ENCODE data around the gene CFAP157.
"Not testable (repeated sequence)": the region's sequence is repeated elsewhere in the genome, so short reads cannot be mapped to it uniquely, and the experiment has no call there.

The CFAP157 gene

DNA sequence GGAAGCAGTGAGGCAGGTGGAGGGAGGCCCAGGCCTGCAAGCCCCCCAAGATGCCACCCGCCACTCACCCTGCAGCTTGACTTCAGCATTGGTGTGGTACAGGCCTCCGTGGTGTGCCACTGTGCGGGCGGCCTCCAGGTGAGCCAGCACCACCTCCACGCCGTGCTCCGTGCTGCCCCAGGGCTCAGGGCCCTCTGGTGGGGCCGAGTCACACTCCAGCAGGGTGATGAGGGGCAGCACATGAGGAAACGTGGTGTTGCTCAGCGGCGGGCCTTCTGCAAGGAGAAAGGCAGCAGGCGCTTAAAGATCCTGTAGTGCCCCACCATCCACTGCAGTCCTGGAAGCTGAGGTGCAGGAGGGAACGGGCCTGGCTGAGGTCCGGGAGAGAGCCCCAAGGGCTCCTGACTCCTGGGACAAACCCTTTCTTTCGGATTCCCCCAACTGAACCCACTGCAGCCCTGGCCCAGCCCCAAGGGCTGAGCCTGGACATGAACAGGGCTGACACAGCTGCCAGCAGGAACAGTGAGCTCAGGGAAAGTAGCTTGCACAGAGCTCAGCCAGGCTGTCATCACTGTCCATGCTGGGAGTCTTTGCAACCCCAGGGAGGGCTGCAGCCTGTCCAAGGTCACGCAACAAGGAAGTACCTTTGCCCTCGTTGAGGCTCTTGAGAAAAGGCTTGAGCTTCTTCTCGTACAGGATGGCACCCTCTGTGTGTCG is 33.0 kb downstream of the CFAP157 start:
- no peak for DNase-seq

DNA sequence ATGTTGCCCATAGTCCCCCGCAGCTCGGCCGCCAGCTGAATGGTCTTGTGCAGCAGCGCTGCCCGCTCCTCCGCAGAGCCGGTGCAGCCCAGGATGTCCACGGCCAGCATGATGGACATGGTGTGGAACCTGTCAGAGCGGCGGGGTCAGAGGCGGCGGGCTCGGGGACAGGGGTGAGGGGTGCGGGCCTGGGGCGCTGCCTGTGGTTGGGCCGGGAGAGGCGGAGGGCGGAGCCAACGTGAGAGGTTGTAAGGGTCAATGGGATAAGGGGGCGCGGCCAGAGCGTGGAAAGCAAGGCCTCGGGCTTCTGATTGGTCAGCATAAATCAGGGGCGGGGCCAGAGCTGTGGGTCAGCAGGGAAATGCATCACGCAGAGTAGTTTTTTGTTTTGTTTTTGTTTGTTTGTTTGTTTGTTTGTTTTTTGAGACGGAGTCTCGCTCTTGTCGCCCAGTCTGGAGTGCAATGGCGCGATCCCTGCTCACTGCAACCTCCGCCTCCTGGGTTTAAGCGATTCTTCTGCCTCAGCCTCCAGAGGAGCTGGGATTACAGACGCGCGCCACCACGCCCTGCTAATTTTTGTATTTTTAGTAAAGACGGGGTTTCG is 35.1 kb downstream of the CFAP157 start:
- no peak for DNase-seq

DNA sequence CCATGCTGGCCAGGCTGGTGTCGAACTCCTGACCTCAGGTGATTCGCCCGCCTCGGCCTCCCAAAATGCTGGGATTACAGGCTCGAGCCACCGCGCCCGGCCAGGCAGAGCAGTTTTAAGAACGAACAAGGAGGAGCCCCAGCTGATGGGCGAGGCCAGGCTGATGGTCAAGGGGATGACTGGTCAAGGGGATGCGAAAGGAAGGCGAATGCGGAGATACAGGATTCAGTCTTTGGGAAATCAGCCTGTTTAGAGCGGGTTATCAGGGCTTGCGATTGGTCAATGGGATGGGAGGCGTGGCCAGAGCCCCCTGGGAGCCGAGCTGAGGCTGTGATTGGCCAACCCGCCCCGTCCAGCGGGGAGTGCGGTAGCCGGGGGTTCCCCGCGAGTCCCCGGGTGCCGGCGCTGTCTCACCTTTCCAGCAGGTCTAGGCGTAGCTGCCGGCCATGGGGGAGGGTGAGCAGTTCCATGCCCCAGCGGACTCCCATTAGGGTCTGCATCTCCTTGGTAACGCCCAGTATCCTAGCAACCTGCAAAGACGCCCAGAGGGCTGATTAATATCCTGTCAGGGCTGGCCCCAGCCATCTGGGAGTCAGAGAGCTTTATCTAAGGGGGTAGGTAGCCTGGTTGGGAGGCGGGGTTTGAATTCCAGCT is 35.8 kb downstream of the CFAP157 start:
- no peak for DNase-seq

DNA sequence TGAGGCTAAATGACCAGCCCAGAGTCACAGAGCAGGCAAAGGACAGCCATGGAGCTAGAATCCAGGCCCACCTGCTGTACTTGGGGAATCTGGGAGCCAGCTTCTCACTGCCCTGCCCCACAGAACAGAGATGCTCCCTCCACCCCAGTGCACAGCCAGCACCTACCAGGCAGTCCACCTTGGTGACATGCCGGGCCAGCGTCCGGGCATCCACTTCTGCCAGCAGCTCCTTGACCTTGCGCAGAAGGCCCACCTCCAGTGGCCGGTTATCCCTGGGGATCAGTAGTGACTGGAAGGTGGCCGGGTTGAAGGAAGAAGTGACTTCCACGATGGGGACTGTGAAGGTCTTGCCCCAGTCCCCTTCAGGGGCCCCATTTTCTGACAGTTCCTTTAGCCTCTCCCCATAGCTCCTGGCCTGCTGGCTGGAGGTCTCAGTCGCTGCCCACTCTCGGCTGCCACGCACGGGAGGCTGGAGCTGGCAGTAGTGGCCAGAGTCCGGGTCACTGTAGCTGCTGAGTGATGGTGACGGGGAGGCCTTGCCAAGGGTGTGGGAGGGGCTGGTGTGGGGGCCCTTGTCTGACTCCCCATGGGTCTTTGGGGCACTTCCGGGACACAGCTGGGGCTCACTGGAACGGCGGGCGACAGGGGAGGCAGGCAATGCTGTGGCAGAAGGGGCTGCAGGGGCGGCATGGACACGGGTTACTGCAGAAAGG is 37.8 kb downstream of the CFAP157 start:
- DNase-seq = no peak

DNA sequence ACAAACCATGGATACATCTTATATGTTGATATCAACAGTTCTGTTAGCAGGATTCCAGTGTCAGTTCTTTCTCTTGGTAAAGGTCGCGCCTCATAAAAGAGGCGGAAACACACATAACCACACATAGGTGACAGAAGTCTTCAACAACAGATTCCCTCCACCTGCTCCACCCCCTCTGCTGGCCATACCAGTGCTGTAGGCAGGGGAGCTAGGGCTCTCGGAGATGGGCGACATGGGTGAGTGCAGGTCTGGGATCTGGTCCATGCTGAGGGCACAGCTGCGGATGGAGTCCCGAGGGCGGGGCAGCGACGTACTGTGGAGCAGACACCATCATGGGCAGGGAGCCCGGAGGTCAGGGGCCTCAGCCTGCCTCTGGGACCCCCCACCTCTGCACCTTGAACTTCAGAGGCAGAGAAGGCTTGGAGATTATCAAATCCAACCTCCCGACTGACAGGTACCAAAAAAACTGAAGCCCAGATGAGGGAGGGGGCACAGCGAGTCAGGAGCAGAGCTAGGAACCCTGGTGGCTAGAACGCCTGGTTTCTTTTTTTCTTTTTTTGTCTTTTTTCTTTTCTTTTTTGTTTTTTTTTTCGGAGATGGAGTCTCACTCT is 40.3 kb downstream of the CFAP157 start:
- DNase-seq = no peak

DNA sequence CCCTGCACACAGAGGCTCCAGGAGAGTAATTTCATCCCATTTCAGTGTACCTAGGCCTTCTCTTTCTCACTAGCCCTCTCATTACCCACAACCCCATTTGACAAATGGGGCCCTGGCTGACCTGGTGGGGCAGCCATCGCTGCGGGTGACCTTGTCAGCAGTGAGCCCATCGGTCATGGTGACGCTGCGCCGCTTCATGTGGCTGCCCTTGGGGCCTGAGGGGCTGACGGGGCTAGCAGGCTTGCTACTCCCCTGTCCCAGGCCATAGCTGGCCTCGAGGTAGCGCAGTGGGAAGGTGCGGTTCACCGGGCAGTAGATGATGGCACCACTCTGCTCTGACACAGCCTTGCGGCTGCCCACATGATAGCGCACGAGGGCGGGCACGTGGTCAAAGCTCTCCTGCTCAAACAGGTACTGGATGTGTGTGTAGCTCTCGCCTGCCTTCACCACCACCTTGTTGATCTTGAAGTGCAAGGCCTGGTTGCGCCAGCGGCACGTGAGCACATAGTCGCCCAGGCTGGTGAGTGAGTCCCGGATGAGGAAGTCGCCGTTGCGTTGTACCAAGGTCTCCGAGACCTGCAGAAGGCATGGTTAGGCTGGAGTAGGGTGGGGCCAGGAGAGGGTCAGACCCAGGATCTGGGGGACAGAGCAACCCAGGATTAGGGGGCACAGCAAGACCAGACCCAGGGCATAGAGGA is 42.5 kb downstream of the CFAP157 start:
- DNase-seq = no peak

DNA sequence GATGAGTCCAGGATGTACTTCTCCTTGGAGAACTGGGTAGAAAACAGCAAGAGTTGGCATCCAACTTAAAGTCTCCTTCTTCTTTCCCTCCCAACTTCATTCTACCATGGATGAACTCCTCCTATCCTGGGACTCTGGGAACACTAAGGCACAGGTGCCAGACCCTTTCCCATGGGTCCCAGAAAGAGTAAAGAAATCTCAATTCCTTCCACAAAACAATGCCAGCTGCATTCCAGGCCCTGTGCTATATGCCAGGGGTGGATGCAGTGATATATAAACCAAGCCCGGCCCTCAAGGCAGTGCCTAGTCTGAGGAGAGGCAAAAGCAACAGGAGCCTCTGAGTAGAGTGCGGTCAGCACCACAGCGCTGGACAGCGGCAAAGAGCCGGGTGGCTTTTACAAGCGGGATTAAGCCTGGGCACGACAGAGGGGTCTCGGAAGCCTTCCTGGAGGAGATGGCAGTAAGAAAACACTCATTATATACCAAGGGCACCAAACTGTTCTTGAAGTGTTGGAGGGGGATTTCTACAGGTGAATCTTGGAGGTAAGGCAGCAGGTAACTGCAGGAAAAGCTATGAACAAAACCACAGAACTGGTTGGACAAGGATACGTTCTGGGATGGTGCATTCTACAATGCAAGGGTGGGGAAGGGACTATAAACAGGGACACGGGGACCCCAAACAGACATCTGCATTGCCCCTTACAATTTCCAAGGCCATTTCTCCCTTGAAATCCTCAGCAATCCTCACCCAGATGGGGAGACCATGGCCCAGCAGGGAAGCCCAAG is 44.7 kb downstream of the CFAP157 start:
- DNase-seq = no peak

DNA sequence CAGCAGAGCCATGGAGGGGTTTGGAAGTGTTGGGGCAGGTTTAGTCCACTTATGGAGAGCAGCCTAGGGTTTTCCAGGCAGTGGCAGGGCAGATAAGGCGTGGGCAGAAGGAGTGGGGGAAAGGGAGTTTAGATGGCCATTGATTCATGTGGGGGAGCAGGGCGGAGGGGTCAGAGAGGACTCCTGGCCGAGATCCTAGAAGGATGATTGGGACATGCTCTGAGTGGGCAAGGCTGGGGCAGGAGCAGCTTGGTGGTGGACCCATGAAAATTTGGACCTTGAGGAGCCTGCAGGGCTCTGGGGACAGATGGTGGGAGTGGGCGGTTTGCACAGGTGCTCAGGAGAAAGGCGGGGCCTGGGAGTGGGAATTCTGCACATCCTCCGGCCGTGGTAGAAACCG is 46.4 kb downstream of the CFAP157 start:
- DNase-seq = no peak

DNA sequence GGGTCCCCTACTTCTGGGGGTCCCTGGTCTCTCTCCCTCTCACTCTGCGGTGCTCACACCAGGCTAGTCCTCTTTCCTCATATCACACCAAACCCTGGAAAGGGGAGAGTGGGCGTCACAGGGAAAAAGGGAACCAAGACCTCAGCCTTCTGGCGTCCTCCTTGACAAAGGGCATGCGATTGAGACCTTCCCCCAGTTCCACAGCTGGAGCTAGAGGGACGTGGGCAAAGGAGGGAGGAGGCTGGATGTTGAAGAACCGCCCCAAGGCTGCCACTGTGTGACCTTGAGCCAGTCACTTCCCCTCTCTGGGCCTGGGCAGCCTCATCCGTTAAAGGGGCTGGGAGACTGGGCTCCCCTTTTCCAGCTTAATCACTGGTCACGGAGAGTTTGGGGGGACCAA is 46.8 kb downstream of the CFAP157 start:
- DNase-seq = no peak

DNA sequence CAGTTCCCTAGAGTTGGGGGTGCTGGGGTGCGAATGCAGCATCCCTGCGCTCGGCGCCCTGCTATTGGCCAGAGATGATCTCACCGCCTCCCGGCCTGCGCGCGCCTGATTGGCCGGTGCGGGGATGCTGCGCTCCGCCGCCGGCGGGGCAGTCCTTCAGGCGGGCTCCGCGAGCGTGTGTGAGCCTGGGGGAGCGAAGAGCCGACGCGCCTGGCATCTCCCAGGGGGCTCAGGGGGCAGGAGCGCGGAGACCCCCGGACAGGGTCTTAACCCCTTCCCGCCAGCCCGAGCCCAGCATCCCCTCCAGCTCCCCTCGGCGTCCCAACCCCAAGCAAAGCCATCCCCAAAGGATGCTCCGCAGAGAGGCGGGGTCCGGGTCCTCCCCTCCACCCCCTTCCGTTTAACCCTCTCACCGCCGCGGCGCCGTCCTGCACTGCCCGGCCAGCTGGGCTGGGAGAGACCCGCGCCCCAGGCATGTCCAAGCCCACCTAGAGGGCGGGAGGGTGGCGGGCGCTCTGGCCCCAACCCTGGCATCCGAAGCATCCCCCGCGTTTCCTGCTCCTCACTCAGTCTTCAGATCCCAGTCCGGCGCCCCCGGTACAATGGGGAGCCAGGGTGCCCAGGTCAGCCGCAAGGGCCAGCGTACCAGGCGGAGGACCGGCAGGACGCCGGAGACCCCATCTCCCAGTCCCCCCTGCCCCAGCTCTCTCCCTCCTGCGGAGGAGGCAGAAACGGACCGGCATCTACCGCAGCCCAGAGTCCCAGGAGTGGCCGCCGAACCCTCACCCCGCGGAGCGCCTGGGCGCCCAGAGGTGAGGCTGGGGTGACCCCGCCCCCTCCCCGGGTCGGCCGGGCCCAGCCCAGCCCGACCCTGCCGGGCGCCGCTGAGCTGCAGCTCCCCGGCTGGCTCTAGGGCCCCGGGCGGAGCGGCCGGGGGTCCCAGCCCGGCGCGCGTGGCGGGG is 47.6 kb downstream of the CFAP157 start:
- DNase-seq = peak; percentile 65

DNA sequence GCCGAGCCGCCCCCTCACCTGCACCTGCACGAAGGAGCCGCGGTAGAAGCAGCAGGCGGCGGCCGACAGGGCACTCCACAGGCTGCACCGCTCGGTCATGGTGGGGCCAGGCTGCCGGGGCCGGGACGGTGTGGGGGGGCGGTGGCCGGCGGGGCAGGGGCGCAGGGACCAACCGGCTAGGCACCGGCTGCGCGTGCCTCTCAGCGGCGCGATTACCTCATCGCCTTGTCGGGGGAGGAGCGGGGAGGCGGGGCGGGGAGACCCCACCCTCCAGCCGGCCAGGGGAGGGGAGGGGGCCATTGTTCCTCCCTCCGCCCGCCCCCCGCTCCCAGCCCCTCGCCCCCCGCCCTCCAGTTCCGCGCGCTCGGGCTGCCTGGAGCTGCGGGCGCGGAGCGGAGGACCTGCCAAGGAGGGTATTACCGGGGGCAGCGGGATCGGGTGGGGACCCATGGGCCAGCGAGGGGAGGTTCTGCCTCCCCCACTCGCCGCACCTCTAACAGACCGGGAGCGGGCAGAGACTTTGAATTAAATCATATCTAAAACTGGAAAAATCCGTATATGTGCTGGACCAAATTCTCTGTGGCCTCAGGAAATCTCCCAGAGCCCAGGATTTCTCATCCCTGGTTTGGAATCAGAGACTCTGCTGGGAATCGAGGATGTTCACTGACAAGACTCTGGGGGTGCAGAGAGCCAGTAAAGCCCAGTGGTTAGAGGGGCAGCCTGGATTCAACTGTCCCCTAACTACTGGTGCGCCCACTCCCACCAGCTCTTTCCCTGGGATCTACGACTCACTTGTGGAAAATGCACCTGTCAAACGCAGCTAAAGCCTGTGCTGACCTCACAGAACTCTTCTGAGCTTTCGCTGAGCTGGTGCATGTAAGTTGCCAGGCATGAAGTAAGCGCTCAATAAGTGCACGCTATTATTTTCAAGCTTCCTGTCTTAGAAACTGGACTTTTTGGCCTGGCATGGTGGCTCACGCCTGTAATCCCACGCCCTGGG is 48.6 kb downstream of the CFAP157 start:
- DNase-seq = peak; percentile 36

DNA sequence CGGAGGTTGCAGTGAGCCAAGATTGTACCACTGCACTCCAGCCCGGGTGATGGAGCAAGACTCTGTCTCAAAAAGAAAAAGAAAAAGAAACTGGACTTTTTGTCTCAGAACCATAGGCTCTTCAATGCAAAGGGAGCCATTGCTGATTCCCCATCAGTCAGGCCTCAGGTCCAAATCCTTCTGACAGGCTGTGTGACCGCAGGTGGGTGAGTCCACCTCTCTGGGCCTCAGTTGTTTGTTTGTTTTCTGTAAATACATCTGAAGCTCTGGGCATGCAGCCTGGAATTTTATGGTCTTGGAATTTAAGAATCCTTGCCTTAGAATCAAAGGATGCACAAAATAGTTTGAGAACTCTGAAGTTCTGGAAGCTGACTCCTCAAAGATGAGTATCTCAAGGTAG is 49.4 kb downstream of the CFAP157 start:
- no peak for DNase-seq

DNA sequence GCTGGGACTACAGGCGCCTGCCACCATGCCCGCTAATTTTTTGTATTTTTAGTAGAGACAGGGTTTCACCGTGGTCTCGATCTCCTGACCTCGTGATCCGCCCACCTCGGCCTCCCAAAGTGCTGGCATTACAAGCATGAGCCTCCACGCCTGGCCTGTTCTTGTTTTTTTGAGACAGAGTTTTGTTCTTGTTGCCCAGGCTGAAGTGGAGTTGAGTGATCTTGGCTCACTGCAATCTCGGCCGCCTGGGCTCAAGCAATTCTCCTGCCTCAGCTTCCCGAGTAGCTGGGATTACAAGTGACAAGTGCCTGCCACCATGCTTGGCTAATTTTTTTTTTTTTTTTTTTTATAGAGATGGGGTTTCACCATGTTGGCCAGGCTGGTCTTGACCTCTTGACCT is 50.0 kb downstream of the CFAP157 start:
- not testable (repeated sequence) for DNase-seq

DNA sequence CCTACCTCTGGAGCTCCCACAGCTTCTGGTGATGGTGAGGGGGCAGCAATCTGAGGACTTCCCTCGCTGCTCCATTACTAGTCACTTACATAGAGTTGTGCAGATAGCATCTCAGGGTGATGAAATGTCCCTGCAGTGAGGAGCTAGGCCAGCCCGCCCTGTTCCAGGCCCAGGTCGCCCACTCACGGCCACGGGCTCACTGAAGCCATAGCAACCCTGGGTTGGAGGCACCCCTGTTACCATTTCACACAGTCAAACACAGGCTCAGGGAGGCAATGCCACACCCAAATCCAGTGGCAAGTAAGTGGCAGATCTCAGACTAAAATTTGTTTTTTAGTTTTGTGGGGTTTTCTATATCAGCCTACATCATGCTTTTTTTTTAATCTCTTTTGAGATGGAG is 52.1 kb downstream of the CFAP157 start:
- DNase-seq = no peak

DNA sequence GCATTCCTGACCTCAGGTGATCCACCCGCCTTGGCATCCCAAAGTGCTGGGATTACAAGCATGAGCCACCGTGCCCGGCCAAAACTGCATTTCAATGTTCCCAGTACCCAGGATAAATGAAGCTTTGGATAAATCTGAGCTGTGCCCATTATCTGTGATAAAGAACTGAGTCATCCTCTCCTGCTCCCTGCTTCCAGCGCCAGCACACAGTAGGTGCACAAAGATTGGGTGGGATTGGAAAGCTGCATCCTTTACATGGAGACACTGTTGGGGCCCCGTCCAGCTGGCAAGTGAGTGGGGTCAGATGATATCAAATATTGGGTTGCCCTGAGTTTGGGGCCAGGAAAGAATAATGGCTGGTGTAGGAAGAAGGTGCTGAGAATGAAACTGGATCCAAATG is 54.3 kb downstream of the CFAP157 start:
- DNase-seq = no peak

DNA sequence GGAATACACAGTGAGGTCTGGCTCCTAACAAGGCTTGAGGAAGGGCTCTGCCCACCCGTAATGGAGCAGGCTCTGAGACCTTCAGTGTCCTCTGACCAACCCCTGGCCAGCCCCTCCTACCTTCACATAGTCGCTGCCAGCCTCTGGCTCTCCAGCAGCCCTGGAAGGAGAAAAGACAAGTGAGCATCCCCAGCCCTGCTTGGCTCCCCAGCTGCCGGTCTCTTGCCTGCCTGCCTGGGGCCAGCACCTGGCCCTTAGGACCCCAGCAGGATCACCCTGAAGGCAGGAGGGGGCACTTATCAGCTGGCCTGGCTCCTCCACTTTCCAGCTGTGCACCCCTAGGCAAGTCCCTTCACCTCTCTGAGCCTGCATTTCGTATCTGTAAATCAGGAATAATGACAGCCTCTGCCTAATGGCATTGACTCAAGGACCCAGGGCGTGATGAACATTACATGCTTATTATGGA is 54.7 kb downstream of the CFAP157 start:
- DNase-seq = no peak

DNA sequence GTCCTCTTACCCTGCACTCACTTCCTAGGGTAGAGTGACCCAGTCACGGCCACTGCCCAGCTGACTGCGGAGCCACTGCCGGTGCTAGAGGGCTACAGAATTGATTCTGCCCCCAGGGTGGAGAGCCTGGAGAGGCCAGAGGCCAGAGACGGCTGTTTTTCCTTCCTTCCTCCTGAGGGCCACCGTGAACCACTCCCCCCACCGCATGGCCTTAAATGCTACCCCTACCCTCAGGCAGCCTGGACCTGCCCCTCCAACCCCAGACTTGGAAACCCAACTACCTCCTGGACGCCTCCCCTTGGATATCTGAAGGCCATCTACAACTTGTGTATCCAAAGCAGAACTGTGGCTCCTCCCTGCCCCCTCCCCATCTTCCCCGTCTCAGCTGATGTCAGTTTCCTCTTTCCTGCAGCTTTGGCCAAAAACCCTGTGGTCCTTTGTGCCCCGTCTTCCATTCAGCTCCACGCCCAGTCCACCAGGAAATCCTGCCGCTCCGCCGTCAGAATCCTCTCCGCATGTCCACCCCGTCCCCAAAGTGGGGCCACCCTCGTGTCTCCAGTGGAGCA is 55.4 kb downstream of the CFAP157 start:
- no peak for DNase-seq

DNA sequence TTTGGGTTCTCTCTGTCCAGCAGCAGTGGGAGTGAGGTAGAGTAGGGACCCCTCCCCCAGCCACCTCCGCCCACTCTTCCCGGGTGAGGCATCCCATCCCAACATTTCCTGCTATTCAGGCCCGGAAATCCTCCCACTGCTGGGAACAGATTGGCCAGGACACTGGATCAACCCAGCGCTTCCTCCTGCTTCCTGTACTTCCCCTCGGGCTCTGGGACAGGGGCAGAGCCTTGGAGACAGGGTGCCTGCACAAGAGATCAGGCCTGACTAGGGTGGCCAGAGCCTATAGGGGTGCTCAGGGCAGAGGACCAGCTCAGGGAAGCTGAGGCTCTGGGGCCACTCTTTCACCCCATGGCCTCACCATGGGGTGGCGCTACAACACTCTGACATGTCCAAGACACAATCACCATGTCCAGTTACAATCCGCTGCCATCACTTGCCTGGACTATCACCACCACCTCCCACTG is 57.2 kb downstream of the CFAP157 start:
- no peak for DNase-seq

DNA sequence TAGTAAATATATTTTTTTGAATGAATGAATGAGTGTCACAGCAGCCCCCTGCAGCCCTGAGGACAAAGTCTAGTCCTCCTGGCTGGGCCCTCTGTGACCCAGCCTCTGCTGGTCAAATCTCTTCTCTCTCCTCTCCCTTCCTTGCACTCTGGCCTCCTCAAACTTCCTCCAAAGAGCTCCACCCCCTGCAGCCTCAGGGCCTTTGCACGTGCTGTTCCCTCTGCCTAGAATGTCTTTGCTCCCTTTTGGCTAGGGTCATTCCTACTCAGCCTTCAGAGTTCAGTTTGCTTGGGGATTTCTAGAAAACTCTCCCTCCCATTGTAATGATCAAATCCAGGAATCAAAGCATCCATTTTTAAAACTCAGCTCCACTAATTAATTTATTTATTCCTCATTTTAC is 58.6 kb downstream of the CFAP157 start:
- no peak for DNase-seq
